Embryonic facial prominence (tissue), 1 donor: ENCODE measurements around the gene PABPN1L.

ENCODE experiments used
- DNase-seq: peaks from one replicate; pipeline ENCODE4 v3.0.0-alpha.2; 2016; ENCODE audit errors: extremely low spot score

PABPN1L gene

GRCh38 chr16:88870608-88871348, 4.3 kb upstream of the PABPN1L start:
- DNase-seq, result no peak

GRCh38 chr16:88869673-88869980, 3.2 kb upstream of the PABPN1L start:
- DNase-seq, result no peak

- DNase-seq, result no peak
Observed at GRCh38 chr16:88868974-88869672, 2.7 kb upstream of the PABPN1L start.

GRCh38 chr16:88867581-88868246, 1.3 kb upstream of the PABPN1L start:
- DNase-seq, result no peak

GRCh38 chr16:88865742-88866141, 718 bp downstream of the PABPN1L start:
- DNase-seq, result no peak

GRCh38 chr16:88865310-88865709, 1.1 kb downstream of the PABPN1L start:
- DNase-seq, result no peak

- DNase-seq, result no peak
Observed at GRCh38 chr16:88864521-88864920, 1.9 kb downstream of the PABPN1L start.

GRCh38 chr16:88864099-88864498, 2.4 kb downstream of the PABPN1L start:
- DNase-seq, result no peak

GRCh38 chr16:88863426-88863825, 3.0 kb downstream of the PABPN1L start:
- no peak for DNase-seq

- no peak for DNase-seq
Observed at GRCh38 chr16:88862968-88863367, 3.5 kb downstream of the PABPN1L start.

- no peak for DNase-seq
Observed at GRCh38 chr16:88861359-88861758, 5.1 kb downstream of the PABPN1L start.

- no peak for DNase-seq
Observed at GRCh38 chr16:88859381-88860091, 6.9 kb downstream of the PABPN1L start.

- DNase-seq, result no peak
Observed at GRCh38 chr16:88857728-88858339, 8.6 kb downstream of the PABPN1L start.

- peak; percentile 94 for DNase-seq
Observed at GRCh38 chr16:88856828-88857727, 9.4 kb downstream of the PABPN1L start, which contains the start of the genes GALNS and TRAPPC2L. Gene GALNS (minus strand): TSS chr16:88856947. CDS start chr16:88856877, 70 bp downstream. Gene TRAPPC2L (plus strand): TSS chr16:88857127. CDS start chr16:88857151, 24 bp downstream.

- no peak for DNase-seq
Observed at GRCh38 chr16:88856122-88856827, 10.2 kb downstream of the PABPN1L start.

- DNase-seq, result no peak
Observed at GRCh38 chr16:88855736-88856121, 10.7 kb downstream of the PABPN1L start.

GRCh38 chr16:88855176-88855575, 11.3 kb downstream of the PABPN1L start:
- DNase-seq, result no peak

- DNase-seq, result no peak
Observed at GRCh38 chr16:88854306-88855111, 12.0 kb downstream of the PABPN1L start.

- DNase-seq, result no peak
Observed at GRCh38 chr16:88853325-88853941, 13.0 kb downstream of the PABPN1L start.
